Neural cell (in vitro differentiated cells): ENCODE results near the gene SLC25A45.

Source experiments
- EZH2 ChIP-seq: fragments of 200-600, 300-800 bp; shearing (Covaris generic), sonication (generic); IDR thresholded peaks from 2 replicates; pipeline ENCODE4 v1.6.1; 2014; ENCODE audit warnings: antibody characterized with exemption, low read length, borderline replicate concordance, mild to moderate bottlenecking; ENCODE audit not compliant: insufficient read depth, poor library complexity, severe bottlenecking
- TF ChIP-seq, protein P1 (sequence below): fragments of 450-650 bp; IDR thresholded peaks from 2 replicates; pipeline ENCODE4 v1.5.1; 2014; ENCODE audit warnings: antibody characterized with exemption, mild to moderate bottlenecking, moderate library complexity; ENCODE audit not compliant: poor library complexity, severe bottlenecking

DNA sequence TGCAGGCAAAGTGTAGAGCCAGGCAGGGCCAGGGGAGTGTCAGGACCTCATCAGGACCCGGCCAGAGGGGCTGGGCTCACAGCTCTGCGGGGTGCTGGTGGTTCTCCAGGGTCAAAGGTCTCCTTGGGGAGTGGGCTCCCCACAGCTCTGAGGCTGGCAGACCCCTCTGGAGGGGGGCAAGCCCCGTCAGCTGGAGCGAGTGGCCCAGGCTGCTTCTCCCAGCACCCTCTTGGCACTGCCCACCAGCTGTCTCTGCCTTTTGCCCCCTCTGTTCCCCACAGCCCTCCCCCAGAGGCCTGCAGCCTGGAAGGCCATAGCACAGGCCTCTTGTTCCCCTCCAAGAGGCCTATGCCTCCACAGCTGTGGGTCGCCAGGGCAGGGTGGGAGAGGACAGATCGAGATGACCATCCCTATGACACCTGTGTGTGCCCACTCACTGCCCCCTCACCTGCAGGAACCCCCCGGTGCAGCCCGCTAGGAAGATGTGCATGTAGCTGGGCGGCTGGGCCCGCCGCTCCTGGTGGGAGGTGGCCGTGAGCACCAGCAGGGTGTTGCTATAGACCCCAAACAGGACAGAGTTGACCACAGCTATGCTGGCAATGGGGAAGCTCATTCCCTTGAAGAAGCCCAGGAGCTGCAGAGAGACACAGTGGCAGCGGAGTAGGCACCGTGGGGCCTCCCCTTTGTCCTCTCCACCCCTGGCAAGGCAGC lies 3.4 kb downstream of the SLC25A45 start:
- no peak for TF ChIP-seq EZH2
- TF ChIP-seq, protein P1, sequence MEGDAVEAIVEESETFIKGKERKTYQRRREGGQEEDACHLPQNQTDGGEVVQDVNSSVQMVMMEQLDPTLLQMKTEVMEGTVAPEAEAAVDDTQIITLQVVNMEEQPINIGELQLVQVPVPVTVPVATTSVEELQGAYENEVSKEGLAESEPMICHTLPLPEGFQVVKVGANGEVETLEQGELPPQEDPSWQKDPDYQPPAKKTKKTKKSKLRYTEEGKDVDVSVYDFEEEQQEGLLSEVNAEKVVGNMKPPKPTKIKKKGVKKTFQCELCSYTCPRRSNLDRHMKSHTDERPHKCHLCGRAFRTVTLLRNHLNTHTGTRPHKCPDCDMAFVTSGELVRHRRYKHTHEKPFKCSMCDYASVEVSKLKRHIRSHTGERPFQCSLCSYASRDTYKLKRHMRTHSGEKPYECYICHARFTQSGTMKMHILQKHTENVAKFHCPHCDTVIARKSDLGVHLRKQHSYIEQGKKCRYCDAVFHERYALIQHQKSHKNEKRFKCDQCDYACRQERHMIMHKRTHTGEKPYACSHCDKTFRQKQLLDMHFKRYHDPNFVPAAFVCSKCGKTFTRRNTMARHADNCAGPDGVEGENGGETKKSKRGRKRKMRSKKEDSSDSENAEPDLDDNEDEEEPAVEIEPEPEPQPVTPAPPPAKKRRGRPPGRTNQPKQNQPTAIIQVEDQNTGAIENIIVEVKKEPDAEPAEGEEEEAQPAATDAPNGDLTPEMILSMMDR: no peak
